Cardiac muscle cell (in vitro differentiated cells and primary cell): Measurements from ENCODE around the gene C1QTNF3. TPM values are rescaled to one million over a fixed set of nuclear protein-coding genes. Genes with fewer than 3 reads are reported as not detected.

Source experiments
- DNase-seq, 2 donors: peaks; one replicate each; pipeline versions ENCODE4 v3.0.0 to v3.0.0-alpha.2; 2010 to 2017; ENCODE audit warnings: low read depth in 1 of 2, low spot score in 1 of 2
- H3K27ac ChIP-seq: fragments of 200-600 bp; sonication (generic); 2 replicates; pipeline ENCODE4 v1.5.1; 2016
- H3K27me3 ChIP-seq: fragments of 200-600 bp; sonication (generic); 2 replicates; pipeline ENCODE4 v1.6.0; 2016; ENCODE audit warnings: control low read depth
- H3K36me3 ChIP-seq: fragments of 200-600 bp; sonication (generic); 2 replicates; pipeline ENCODE4 v1.5.1; 2016; ENCODE audit warnings: control low read depth
- H3K4me1 ChIP-seq: fragments of 200-600 bp; sonication (generic); 2 replicates; pipeline ENCODE4 v1.8.1; 2017; ENCODE audit warnings: low read depth, mild to moderate bottlenecking, mixed run types
- H3K4me3 ChIP-seq: fragments of 200-600 bp; sonication (generic); 2 replicates; pipeline ENCODE4 v1.5.1; 2016; ENCODE audit warnings: mild to moderate bottlenecking
- H3K9me3 ChIP-seq: fragments of 200-600 bp; sonication (generic); 2 replicates; pipeline ENCODE4 v1.5.1; 2017; ENCODE audit warnings: low read depth, mild to moderate bottlenecking, control low read depth
- CTCF ChIP-seq: IDR thresholded peaks from 2 replicates; pipeline ENCODE4 v1.5.1; 2012; ENCODE audit warnings: low read depth, mild to moderate bottlenecking, low read length
- polyA plus RNA-seq: library from polyadenylated mRNA; unstranded; fragments of >200 nt; fragmentation: Nextera tagmentation; extraction: Ambion mirVana; gene quantifications from 2 replicates; pipeline ENCODE4 v1.2.1, GENCODE V29; 2016
- total RNA-seq: library from RNA; depleted of rRNA; stranded (reverse); fragments of >200 nt; gene quantifications from 2 replicates; pipeline ENCODE4 v1.2.3, GENCODE V29; 2016

Gene C1QTNF3
- total and polyA plus RNA-seq, 2 experiments from 2014 or later, result 0.91 to 4.6 TPM

- Histone ChIP-seq H3K4me3 (no peak overlapping the region), H3K27ac (no peak overlapping the region), H3K4me1 (no peaks in the 10 kb centered on the region), H3K9me3 (no peaks in the 10 kb centered on the region), H3K36me3 (peaks cover 13% of the 10 kb centered on the region), H3K27me3 (no peaks in the 10 kb centered on the region)
- DNase-seq, result peak; percentile 67 to 88
- TF ChIP-seq CTCF, result peak; percentile 65
Measured at GRCh38 chr5:33997331-33997983, 45.6 kb downstream of the C1QTNF3 start.

GRCh38 chr5:33995865-33996264 lies 47.1 kb downstream of the C1QTNF3 start:
- DNase-seq, result no peak
- no peak for TF ChIP-seq CTCF
- Histone ChIP-seq H3K4me1 (no peaks in the 10 kb centered on the region), H3K27ac (peak overlapping the region; percentile 33), H3K27me3 (no peaks in the 10 kb centered on the region), H3K36me3 (peaks cover 13% of the 10 kb centered on the region), H3K4me3 (no peak overlapping the region), H3K9me3 (no peaks in the 10 kb centered on the region)

GRCh38 chr5:33994845-33995244 lies 48.2 kb downstream of the C1QTNF3 start:
- H3K4me3 ChIP-seq, result no peak overlapping the region
- peaks cover 13% of the 10 kb centered on the region for H3K36me3 ChIP-seq
- H3K4me1 ChIP-seq, result no peaks in the 10 kb centered on the region
- peak; percentile 6 for TF ChIP-seq CTCF
- DNase-seq, result peak in 1 of 2 donors; percentile 55
- H3K27me3 ChIP-seq, result no peaks in the 10 kb centered on the region
- no peak overlapping the region for H3K27ac ChIP-seq
- no peaks in the 10 kb centered on the region for H3K9me3 ChIP-seq

- peaks cover 23% of the 10 kb centered on the region for H3K36me3 ChIP-seq
- H3K4me1 ChIP-seq, result no peaks in the 10 kb centered on the region
- TF ChIP-seq CTCF, result no peak
- H3K4me3 ChIP-seq, result no peak overlapping the region
- DNase-seq, result no peak
- H3K9me3 ChIP-seq, result no peaks in the 10 kb centered on the region
- no peak overlapping the region for H3K27ac ChIP-seq
- no peaks in the 10 kb centered on the region for H3K27me3 ChIP-seq
Measured at GRCh38 chr5:33992864-33993263, 50.1 kb downstream of the C1QTNF3 start.

GRCh38 chr5:33985447-33985846 lies 57.6 kb downstream of the C1QTNF3 start:
- Histone ChIP-seq H3K4me3 (no peak overlapping the region), H3K36me3 (peaks cover 22% of the 10 kb centered on the region), H3K9me3 (no peaks in the 10 kb centered on the region), H3K27ac (no peak overlapping the region), H3K27me3 (no peaks in the 10 kb centered on the region), H3K4me1 (no peaks in the 10 kb centered on the region)
- DNase-seq, result no peak
- TF ChIP-seq CTCF, result no peak

GRCh38 chr5:33984671-33985124 lies 58.3 kb downstream of the C1QTNF3 start, which contains the start of gene SLC45A2:
Gene SLC45A2, minus strand, starts transcription at chr5:33984693. Its CDS starts 110 bp downstream, at chr5:33984583.
- H3K36me3 ChIP-seq, result peaks cover 22% of the 10 kb centered on the region
- no peak for TF ChIP-seq CTCF
- H3K27ac ChIP-seq, result no peak within 1 kb of the TSS
- H3K4me3 ChIP-seq, result no peak within 1 kb of the TSS
- peak; percentile 13 to 35 for DNase-seq
- H3K9me3 ChIP-seq, result no peaks in the 10 kb centered on the region
- no peaks in the 10 kb centered on the region for H3K27me3 ChIP-seq
- no peaks in the 10 kb centered on the region for H3K4me1 ChIP-seq
